HG03060 (cell line): Measurements from ENCODE around the gene KRT37.
"Not testable (repeated sequence)": the region's sequence is repeated elsewhere in the genome, so short reads cannot be mapped to it uniquely, and the experiment has no call there.

Source experiments
- ATAC-seq: cut with Tn5 transposase; IDR thresholded peaks from one replicate; pipeline ENCODE4 v1.9.1; 2021; ENCODE audit warnings: low read depth, moderate number of reproducible peaks; ENCODE audit not compliant: unreplicated experiment

The KRT37 gene

GRCh38 chr17:41437769-41438168 is 13.4 kb upstream of the KRT37 start:
- no peak for ATAC-seq

GRCh38 chr17:41437254-41437653 is 12.9 kb upstream of the KRT37 start:
- ATAC-seq, result no peak

GRCh38 chr17:41434415-41434814 is 10.0 kb upstream of the KRT37 start:
- no peak for ATAC-seq

GRCh38 chr17:41434005-41434404 is 9.6 kb upstream of the KRT37 start:
- ATAC-seq, result no peak

GRCh38 chr17:41433586-41433985 is 9.2 kb upstream of the KRT37 start:
- no peak for ATAC-seq

- not testable (repeated sequence) for ATAC-seq
Measured at GRCh38 chr17:41430376-41430775, 6.0 kb upstream of the KRT37 start.

GRCh38 chr17:41429667-41430066 is 5.3 kb upstream of the KRT37 start:
- ATAC-seq, result no peak

GRCh38 chr17:41428591-41429291 is 4.4 kb upstream of the KRT37 start:
- no peak for ATAC-seq

- not testable (repeated sequence) for ATAC-seq
Measured at GRCh38 chr17:41422586-41422985, 1.8 kb downstream of the KRT37 start.

- no peak for ATAC-seq
Measured at GRCh38 chr17:41421617-41422016, 2.8 kb downstream of the KRT37 start.

GRCh38 chr17:41421116-41421515 is 3.3 kb downstream of the KRT37 start:
- no peak for ATAC-seq

GRCh38 chr17:41420134-41420533 is 4.3 kb downstream of the KRT37 start:
- no peak for ATAC-seq

GRCh38 chr17:41419716-41420115 is 4.7 kb downstream of the KRT37 start:
- no peak for ATAC-seq

GRCh38 chr17:41418116-41418860 is 6.1 kb downstream of the KRT37 start:
- no peak for ATAC-seq

- no peak for ATAC-seq
Measured at GRCh38 chr17:41417576-41418015, 6.8 kb downstream of the KRT37 start.

GRCh38 chr17:41417127-41417526 is 7.3 kb downstream of the KRT37 start:
- ATAC-seq, result no peak

- ATAC-seq, result no peak
Measured at GRCh38 chr17:41416479-41416878, 7.9 kb downstream of the KRT37 start.

- ATAC-seq, result no peak
Measured at GRCh38 chr17:41415833-41416335, 8.5 kb downstream of the KRT37 start.

- ATAC-seq, result no peak
Measured at GRCh38 chr17:41415411-41415810, 9.0 kb downstream of the KRT37 start.

GRCh38 chr17:41413982-41414381 is 10.4 kb downstream of the KRT37 start:
- no peak for ATAC-seq

GRCh38 chr17:41413353-41413957 is 10.9 kb downstream of the KRT37 start:
- no peak for ATAC-seq
